Endothelial cell (in vitro differentiated cells): Measurements from ENCODE around the gene MYH7. TPM values are rescaled to one million over a fixed set of nuclear protein-coding genes. Genes with fewer than 3 reads are reported as not detected.
A peak's percentile ranks its signal among the peaks of the same experiment; 100 is the strongest.

Source experiments
- DNase-seq: peaks from one replicate; pipeline ENCODE4 v3.0.0; 2021; ENCODE audit warnings: low spot score
- H3K27ac Mint-ChIP-seq: one replicate; pipeline ENCODE4 v1.8.0; 2021; ENCODE audit warnings: mixed read lengths, inconsistent platforms; ENCODE audit not compliant: unreplicated experiment
- H3K27me3 Mint-ChIP-seq: one replicate; pipeline ENCODE4 v1.8.0; 2021; ENCODE audit warnings: mild to moderate bottlenecking, moderate library complexity, mixed read lengths, inconsistent platforms; ENCODE audit not compliant: unreplicated experiment
- H3K36me3 Mint-ChIP-seq: one replicate; pipeline ENCODE4 v1.8.0; 2021; ENCODE audit warnings: mild to moderate bottlenecking, low read depth, mixed read lengths, inconsistent platforms; ENCODE audit not compliant: unreplicated experiment
- H3K4me1 Mint-ChIP-seq: one replicate; pipeline ENCODE4 v1.8.0; 2021; ENCODE audit warnings: mild to moderate bottlenecking, mixed read lengths, inconsistent platforms; ENCODE audit not compliant: unreplicated experiment
- H3K4me3 Mint-ChIP-seq: one replicate; pipeline ENCODE4 v1.8.0; 2021; ENCODE audit warnings: mild to moderate bottlenecking, mixed read lengths, inconsistent platforms; ENCODE audit not compliant: unreplicated experiment
- H3K9me3 Mint-ChIP-seq: one replicate; pipeline ENCODE4 v1.8.0; 2021; ENCODE audit warnings: mixed read lengths, inconsistent platforms; ENCODE audit not compliant: unreplicated experiment
- total RNA-seq: library from RNA; stranded (reverse); fragmentation: NEBNext Ultra II Directional; extraction: Animal tissue kit (Norgen Biotek cat#: 25700); gene quantifications from one replicate; pipeline ENCODE4 v1.2.1, GENCODE V29; 2021; ENCODE audit not compliant: unreplicated experiment
- TF ChIP-seq, protein P1 (sequence below): fragments of 200-600 bp; sonication (generic); IDR thresholded peaks from one replicate; pipeline ENCODE4 v1.5.0; 2021; ENCODE audit warnings: antibody characterized with exemption; ENCODE audit not compliant: unreplicated experiment

Gene MYH7
- total RNA-seq, 1 donor from 2014 or later: 0.18 TPM

DNA sequence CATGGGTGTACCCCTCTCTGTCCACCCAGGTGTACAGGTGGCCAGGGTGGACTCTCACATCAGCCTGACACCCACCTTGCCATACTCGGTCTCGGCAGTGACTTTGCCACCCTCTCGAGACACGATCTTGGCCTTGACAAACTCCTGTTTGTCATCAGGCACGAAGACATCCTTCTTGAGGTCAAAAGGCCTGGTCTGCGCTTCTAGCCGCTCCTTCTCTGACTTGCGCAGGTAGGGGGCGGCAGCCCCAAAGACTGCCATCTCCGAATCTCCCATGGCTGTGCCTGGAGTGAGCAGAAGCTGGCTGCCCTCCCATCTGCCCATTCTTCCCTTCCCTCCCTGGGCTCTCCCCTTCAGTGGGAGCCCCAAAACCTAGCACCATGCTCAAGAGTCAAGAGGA, 2.0 kb downstream of the MYH7 start:
- Mint-ChIP-seq H3K36me3 (peaks cover 3% of the 10 kb centered on the region), H3K27ac (peak overlapping the region; percentile 11), H3K4me1 (peaks cover 27% of the 10 kb centered on the region), H3K4me3 (no peak overlapping the region), H3K27me3 (peaks cover 14% of the 10 kb centered on the region), H3K9me3 (no peaks in the 10 kb centered on the region)
- DNase-seq: no peak
- TF ChIP-seq, protein P1, sequence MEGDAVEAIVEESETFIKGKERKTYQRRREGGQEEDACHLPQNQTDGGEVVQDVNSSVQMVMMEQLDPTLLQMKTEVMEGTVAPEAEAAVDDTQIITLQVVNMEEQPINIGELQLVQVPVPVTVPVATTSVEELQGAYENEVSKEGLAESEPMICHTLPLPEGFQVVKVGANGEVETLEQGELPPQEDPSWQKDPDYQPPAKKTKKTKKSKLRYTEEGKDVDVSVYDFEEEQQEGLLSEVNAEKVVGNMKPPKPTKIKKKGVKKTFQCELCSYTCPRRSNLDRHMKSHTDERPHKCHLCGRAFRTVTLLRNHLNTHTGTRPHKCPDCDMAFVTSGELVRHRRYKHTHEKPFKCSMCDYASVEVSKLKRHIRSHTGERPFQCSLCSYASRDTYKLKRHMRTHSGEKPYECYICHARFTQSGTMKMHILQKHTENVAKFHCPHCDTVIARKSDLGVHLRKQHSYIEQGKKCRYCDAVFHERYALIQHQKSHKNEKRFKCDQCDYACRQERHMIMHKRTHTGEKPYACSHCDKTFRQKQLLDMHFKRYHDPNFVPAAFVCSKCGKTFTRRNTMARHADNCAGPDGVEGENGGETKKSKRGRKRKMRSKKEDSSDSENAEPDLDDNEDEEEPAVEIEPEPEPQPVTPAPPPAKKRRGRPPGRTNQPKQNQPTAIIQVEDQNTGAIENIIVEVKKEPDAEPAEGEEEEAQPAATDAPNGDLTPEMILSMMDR: no peak

DNA sequence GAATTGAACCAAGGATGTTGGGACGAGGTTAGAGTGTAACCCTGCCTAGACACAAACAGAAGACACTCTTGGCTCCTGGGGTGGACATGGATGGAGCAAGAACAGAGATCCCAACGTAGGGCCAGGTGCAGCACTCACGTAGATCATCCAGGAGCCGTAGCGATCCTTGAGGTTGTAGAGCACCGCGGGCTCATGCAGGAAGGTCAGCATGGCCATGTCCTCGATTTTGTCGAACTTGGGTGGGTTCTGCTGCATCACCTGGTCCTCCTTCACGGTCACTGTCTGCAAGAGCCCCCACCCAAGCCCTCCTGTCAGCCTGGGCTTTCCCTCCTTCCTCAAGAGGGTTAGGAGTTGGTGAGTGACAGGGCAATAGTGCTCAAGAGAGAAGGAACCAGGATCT, 2.5 kb downstream of the MYH7 start:
- H3K9me3 Mint-ChIP-seq: no peaks in the 10 kb centered on the region
- DNase-seq: no peak
- peaks cover 23% of the 10 kb centered on the region for H3K4me1 Mint-ChIP-seq
- peaks cover 15% of the 10 kb centered on the region for H3K27me3 Mint-ChIP-seq
- peaks cover 3% of the 10 kb centered on the region for H3K36me3 Mint-ChIP-seq
- TF ChIP-seq, protein P1: no peak
- no peak overlapping the region for H3K4me3 Mint-ChIP-seq
- H3K27ac Mint-ChIP-seq: no peak overlapping the region

GRCh38 chr14:23432102-23432925, 3.1 kb downstream of the MYH7 start:
- H3K36me3 Mint-ChIP-seq: peaks cover 3% of the 10 kb centered on the region
- H3K9me3 Mint-ChIP-seq: no peaks in the 10 kb centered on the region
- H3K27me3 Mint-ChIP-seq: peaks cover 17% of the 10 kb centered on the region
- peak overlapping the region; percentile 47 for H3K4me3 Mint-ChIP-seq
- DNase-seq: no peak
- peak overlapping the region; percentile 79 for H3K27ac Mint-ChIP-seq
- H3K4me1 Mint-ChIP-seq: peaks cover 18% of the 10 kb centered on the region
- TF ChIP-seq, protein P1: no peak

GRCh38 chr14:23431486-23431885, 4.0 kb downstream of the MYH7 start:
- Mint-ChIP-seq H3K27me3 (peaks cover 17% of the 10 kb centered on the region), H3K4me1 (peaks cover 18% of the 10 kb centered on the region), H3K9me3 (no peaks in the 10 kb centered on the region), H3K4me3 (no peak overlapping the region), H3K27ac (no peak overlapping the region), H3K36me3 (peaks cover 3% of the 10 kb centered on the region)
- TF ChIP-seq, protein P1: no peak
- DNase-seq: no peak

- DNase-seq: no peak
- H3K27ac Mint-ChIP-seq: peak overlapping the region; percentile 6
- H3K4me3 Mint-ChIP-seq: no peak overlapping the region
- TF ChIP-seq, protein P1: no peak
- H3K4me1 Mint-ChIP-seq: peaks cover 11% of the 10 kb centered on the region
- peaks cover 17% of the 10 kb centered on the region for H3K27me3 Mint-ChIP-seq
- no peaks in the 10 kb centered on the region for H3K9me3 Mint-ChIP-seq
- peaks cover 3% of the 10 kb centered on the region for H3K36me3 Mint-ChIP-seq
These were observed 4.8 kb downstream of the MYH7 start for GRCh38 chr14:23430723-23431085.
